GM23338 (cell line): ENCODE data around the gene ARMH4. TPM values are rescaled to one million over a fixed set of nuclear protein-coding genes. Genes with fewer than 3 reads are reported as not detected.

Source experiments
- ATAC-seq: fragments of 200-7000 bp; cut with Tn5 transposase; 3 replicates; pipeline ENCODE4 v1.9.1; 2020
- DNase-seq: peaks from one replicate; pipeline ENCODE4 v3.0.0-alpha.2; 2015; ENCODE audit warnings: low spot score
- H2AFZ ChIP-seq: fragments of 200-600 bp; sonication (generic); 2 replicates; pipeline ENCODE4 v1.8.0; 2016; ENCODE audit warnings: antibody characterized with exemption, mild to moderate bottlenecking, moderate library complexity
- H3F3A ChIP-seq: fragments of 200-600 bp; sonication (generic); replicated peaks from 2 replicates; pipeline ENCODE4 v1.8.0; 2017; ENCODE audit warnings: antibody characterized with exemption, mixed run types, low read depth
- H3K27ac ChIP-seq: fragments of 200-600 bp; sonication (generic); 2 replicates; pipeline ENCODE4 v1.6.1; 2016; ENCODE audit warnings: low read depth
- H3K27me3 ChIP-seq: fragments of 200-600 bp; sonication (generic); 2 replicates; pipeline ENCODE4 v1.8.0; 2016; ENCODE audit warnings: mild to moderate bottlenecking, mixed run types, moderate library complexity; ENCODE audit not compliant: insufficient read depth
- H3K36me3 ChIP-seq: fragments of 200-600 bp; sonication (generic); 2 replicates; pipeline ENCODE4 v1.8.0; 2016; ENCODE audit warnings: mild to moderate bottlenecking; ENCODE audit not compliant: insufficient read depth
- H3K4me1 ChIP-seq: fragments of 200-600 bp; sonication (generic); 2 replicates; pipeline ENCODE4 v1.8.0; 2016; ENCODE audit warnings: mild to moderate bottlenecking, moderate library complexity; ENCODE audit not compliant: insufficient read depth
- H3K4me2 ChIP-seq: fragments of 200-600 bp; sonication (generic); 2 replicates; pipeline ENCODE4 v1.7.1; 2017; ENCODE audit warnings: mixed run types
- H3K4me3 ChIP-seq: fragments of 200-600 bp; sonication (generic); 2 replicates; pipeline ENCODE4 v1.6.1; 2016; ENCODE audit warnings: mixed run types
- H3K79me2 ChIP-seq: fragments of 200-600 bp; sonication (generic); replicated peaks from 2 replicates; pipeline ENCODE4 v1.8.0; 2017; ENCODE audit warnings: mild to moderate bottlenecking; ENCODE audit not compliant: insufficient read depth
- H3K9me2 ChIP-seq: fragments of 200-600 bp; sonication (generic); 2 replicates; pipeline ENCODE4 v1.8.0; 2017; ENCODE audit not compliant: insufficient read depth
- H4K20me1 ChIP-seq: fragments of 200-600 bp; sonication (generic); replicated peaks from 2 replicates; pipeline ENCODE4 v1.8.0; 2017; ENCODE audit warnings: mild to moderate bottlenecking; ENCODE audit not compliant: insufficient read depth
- H3K27ac Mint-ChIP-seq: 2 replicates; pipeline ENCODE4 v1.8.0; 2020; ENCODE audit warnings: inconsistent platforms, mild to moderate bottlenecking, moderate library complexity, mixed read lengths
- H3K27me3 Mint-ChIP-seq: 3 replicates; pipeline ENCODE4 v1.8.0; 2022; ENCODE audit warnings: low read depth, mild to moderate bottlenecking, moderate library complexity, mixed read lengths, inconsistent platforms; ENCODE audit not compliant: insufficient read depth, poor library complexity
- H3K36me3 Mint-ChIP-seq: 3 replicates; pipeline ENCODE4 v1.8.0; 2021; ENCODE audit warnings: low read depth, mild to moderate bottlenecking, inconsistent platforms, moderate library complexity, mixed read lengths
- H3K4me1 Mint-ChIP-seq: 3 replicates; pipeline ENCODE4 v1.8.0; 2020; ENCODE audit warnings: mild to moderate bottlenecking, inconsistent platforms, mixed read lengths
- H3K4me3 Mint-ChIP-seq: 3 replicates; pipeline ENCODE4 v1.8.0; 2021; ENCODE audit warnings: moderate library complexity, mild to moderate bottlenecking, inconsistent platforms, mixed read lengths
- H3K9me3 Mint-ChIP-seq: 3 replicates; pipeline ENCODE4 v1.8.0; 2020; ENCODE audit warnings: moderate library complexity, mild to moderate bottlenecking, inconsistent platforms, mixed read lengths
- EZH2 ChIP-seq: fragments of 200-600 bp; sonication (generic); IDR thresholded peaks from one replicate; pipeline ENCODE4 v1.8.0; 2017; ENCODE audit warnings: antibody characterized with exemption, mild to moderate bottlenecking, low read depth; ENCODE audit not compliant: unreplicated experiment
- JUNB ChIP-seq: IDR thresholded peaks from one replicate; pipeline ENCODE4 v1.6.1; 2016; ENCODE audit warnings: antibody characterized with exemption; ENCODE audit not compliant: unreplicated experiment
- NANOG ChIP-seq: IDR thresholded peaks from 2 replicates; pipeline ENCODE4 v1.6.1; 2016; ENCODE audit warnings: antibody characterized with exemption, borderline replicate concordance
- POLR2AphosphoS5 ChIP-seq: IDR thresholded peaks from 2 replicates; pipeline ENCODE4 v1.6.1; 2016; ENCODE audit warnings: antibody characterized with exemption, low read depth
- ZNF114 ChIP-seq: fragments of 250-450 bp; sonication (Bioruptor Pico); IDR thresholded peaks from 2 replicates; pipeline ENCODE4 v1.5.0; 2020; ENCODE audit warnings: mild to moderate bottlenecking, moderate library complexity
- ZNF331 ChIP-seq: fragments of 250-450 bp; sonication (Bioruptor Pico); IDR thresholded peaks from 2 replicates; pipeline ENCODE4 v1.5.0; 2020; ENCODE audit warnings: low read depth, mild to moderate bottlenecking, moderate library complexity
- polyA plus RNA-seq: library from polyadenylated mRNA; unstranded; fragments of >200 nt; fragmentation: Nextera tagmentation; extraction: Ambion mirVana; gene quantifications from 2 replicates; pipeline ENCODE4 v1.2.1, GENCODE V29; 2016
- total RNA-seq: library from RNA; depleted of rRNA; stranded (reverse); fragments of >200 nt; shearing (Covaris generic); gene quantifications from 2 replicates; pipeline ENCODE4 v1.2.3, GENCODE V29; 2014
- TF ChIP-seq, protein P1 (sequence below): fragments of 250-450 bp; sonication (Bioruptor Pico); IDR thresholded peaks from 2 replicates; pipeline ENCODE4 v1.5.0; 2020; ENCODE audit warnings: mild to moderate bottlenecking, moderate library complexity
- TF ChIP-seq, protein P2 (sequence below): IDR thresholded peaks from one replicate; pipeline ENCODE4 v1.6.1; 2018; ENCODE audit warnings: antibody characterized with exemption; ENCODE audit not compliant: unreplicated experiment

The ARMH4 gene
- total and polyA plus RNA-seq, 2 experiments from 2014 or later: 15.5 to 20.2 TPM

DNA sequence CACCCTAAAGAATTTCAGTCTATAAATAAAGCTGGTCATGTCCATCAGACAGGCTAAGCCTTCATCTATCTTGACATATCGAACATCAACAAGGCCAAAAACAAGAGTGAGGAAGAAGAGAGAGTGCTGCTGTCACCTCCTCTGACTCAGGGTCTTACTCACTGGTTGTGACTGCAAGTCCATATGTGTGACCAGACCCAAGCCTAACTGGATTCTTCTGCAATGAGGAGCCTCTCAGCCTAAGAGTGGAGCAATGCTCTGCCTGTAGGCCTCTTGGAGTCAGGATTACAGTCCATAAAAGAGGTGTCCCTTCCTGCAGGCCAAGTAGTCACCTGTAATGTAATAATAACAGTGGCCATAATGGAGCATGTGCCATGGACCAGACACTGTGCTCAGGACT, 165.0 kb downstream of the ARMH4 start (continued):
- TF ChIP-seq, protein P1, sequence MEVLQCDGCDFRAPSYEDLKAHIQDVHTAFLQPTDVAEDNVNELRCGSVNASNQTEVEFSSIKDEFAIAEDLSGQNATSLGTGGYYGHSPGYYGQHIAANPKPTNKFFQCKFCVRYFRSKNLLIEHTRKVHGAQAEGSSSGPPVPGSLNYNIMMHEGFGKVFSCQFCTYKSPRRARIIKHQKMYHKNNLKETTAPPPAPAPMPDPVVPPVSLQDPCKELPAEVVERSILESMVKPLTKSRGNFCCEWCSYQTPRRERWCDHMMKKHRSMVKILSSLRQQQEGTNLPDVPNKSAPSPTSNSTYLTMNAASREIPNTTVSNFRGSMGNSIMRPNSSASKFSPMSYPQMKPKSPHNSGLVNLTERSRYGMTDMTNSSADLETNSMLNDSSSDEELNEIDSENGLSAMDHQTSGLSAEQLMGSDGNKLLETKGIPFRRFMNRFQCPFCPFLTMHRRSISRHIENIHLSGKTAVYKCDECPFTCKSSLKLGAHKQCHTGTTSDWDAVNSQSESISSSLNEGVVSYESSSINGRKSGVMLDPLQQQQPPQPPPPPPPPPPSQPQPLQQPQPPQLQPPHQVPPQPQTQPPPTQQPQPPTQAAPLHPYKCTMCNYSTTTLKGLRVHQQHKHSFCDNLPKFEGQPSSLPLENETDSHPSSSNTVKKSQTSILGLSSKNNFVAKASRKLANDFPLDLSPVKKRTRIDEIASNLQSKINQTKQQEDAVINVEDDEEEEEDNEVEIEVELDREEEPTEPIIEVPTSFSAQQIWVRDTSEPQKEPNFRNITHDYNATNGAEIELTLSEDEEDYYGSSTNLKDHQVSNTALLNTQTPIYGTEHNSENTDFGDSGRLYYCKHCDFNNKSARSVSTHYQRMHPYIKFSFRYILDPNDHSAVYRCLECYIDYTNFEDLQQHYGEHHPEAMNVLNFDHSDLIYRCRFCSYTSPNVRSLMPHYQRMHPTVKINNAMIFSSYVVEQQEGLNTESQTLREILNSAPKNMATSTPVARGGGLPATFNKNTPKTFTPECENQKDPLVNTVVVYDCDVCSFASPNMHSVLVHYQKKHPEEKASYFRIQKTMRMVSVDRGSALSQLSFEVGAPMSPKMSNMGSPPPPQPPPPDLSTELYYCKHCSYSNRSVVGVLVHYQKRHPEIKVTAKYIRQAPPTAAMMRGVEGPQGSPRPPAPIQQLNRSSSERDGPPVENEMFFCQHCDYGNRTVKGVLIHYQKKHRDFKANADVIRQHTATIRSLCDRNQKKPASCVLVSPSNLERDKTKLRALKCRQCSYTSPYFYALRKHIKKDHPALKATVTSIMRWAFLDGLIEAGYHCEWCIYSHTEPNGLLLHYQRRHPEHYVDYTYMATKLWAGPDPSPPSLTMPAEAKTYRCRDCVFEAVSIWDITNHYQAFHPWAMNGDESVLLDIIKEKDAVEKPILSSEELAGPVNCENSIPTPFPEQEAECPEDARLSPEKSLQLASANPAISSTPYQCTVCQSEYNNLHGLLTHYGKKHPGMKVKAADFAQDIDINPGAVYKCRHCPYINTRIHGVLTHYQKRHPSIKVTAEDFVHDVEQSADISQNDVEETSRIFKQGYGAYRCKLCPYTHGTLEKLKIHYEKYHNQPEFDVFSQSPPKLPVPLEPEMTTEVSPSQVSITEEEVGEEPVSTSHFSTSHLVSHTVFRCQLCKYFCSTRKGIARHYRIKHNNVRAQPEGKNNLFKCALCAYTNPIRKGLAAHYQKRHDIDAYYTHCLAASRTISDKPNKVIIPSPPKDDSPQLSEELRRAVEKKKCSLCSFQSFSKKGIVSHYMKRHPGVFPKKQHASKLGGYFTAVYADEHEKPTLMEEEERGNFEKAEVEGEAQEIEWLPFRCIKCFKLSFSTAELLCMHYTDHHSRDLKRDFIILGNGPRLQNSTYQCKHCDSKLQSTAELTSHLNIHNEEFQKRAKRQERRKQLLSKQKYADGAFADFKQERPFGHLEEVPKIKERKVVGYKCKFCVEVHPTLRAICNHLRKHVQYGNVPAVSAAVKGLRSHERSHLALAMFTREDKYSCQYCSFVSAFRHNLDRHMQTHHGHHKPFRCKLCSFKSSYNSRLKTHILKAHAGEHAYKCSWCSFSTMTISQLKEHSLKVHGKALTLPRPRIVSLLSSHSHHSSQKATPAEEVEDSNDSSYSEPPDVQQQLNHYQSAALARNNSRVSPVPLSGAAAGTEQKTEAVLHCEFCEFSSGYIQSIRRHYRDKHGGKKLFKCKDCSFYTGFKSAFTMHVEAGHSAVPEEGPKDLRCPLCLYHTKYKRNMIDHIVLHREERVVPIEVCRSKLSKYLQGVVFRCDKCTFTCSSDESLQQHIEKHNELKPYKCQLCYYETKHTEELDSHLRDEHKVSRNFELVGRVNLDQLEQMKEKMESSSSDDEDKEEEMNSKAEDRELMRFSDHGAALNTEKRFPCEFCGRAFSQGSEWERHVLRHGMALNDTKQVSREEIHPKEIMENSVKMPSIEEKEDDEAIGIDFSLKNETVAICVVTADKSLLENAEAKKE (CRISPR knock-in tag): no peak

DNA sequence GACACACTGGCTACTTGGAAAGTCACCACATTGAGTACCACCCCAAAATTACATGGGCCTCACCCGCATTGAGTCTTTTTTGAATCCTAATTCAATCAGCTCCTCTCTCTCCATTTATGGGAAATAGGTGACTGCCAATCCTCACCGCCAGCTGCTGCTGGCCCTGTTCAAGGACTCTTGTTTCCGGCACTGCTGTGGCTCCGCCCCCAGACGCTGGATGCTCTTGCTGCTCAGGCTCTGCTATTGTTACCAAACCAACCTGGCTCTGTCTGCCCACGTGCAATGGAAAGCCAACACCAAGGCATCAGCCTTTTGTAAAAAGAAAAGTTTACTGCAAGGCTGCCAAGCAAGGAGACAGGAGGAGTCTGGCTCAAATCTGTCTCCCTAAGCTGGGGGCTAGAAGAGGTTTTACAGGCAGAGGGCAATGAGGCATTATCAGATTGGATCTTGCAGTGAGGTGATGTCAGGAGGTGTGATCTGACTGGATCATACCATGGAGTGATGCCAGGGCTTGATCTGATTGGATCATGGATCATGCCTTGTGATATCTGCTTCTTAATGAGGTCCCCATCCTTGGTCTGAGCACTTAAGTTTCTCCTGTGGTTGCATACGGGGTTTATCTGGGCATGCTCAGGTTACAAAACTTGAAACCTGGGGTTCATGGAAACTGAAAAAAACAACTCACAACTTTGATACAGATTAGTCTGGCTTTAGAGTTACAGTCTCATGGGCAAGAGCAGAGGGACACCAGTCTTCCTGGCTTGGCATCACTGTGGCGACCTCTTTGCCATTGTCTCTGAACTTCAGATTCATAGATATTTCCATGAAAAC, 169.0 kb downstream of the ARMH4 start:
- no peak for DNase-seq
- Mint-ChIP-seq H3K27ac (no peak overlapping the region), H3K4me1 (peaks cover 4% of the 10 kb centered on the region), H3K4me3 (no peak overlapping the region), H3K36me3 (no peaks in the 10 kb centered on the region), H3K9me3 (no peaks in the 10 kb centered on the region; the same call in 2 of the 3 replicates), H3K27me3 (peaks cover 1% of the 10 kb centered on the region)
- no peaks in the 10 kb centered on the region for H3K4me1 ChIP-seq
- no peak overlapping the region for H3K4me3 ChIP-seq
- ATAC-seq: peak; percentile 57
- H3F3A ChIP-seq: no peaks in the 10 kb centered on the region
- 0 out of 2 replicates have a peak, but pooled peaks cover 6% of the 10 kb centered on the region for H3K9me2 ChIP-seq
- peak overlapping the region; percentile 89 for H2AFZ ChIP-seq
- no peaks in the 10 kb centered on the region for H3K79me2 ChIP-seq
- no peak overlapping the region for H3K27ac ChIP-seq
- no peaks in the 10 kb centered on the region for H4K20me1 ChIP-seq
- no peaks in the 10 kb centered on the region for H3K27me3 ChIP-seq
- no peaks in the 10 kb centered on the region for H3K36me3 ChIP-seq
- no peak overlapping the region for H3K4me2 ChIP-seq
- TF ChIP-seq POLR2AphosphoS5 (no peak), ZNF331 (CRISPR knock-in tag) (no peak), NANOG (no peak), JUNB (no peak), EZH2 (no peak), ZNF114 (CRISPR knock-in tag) (no peak)
- TF ChIP-seq, protein P2, sequence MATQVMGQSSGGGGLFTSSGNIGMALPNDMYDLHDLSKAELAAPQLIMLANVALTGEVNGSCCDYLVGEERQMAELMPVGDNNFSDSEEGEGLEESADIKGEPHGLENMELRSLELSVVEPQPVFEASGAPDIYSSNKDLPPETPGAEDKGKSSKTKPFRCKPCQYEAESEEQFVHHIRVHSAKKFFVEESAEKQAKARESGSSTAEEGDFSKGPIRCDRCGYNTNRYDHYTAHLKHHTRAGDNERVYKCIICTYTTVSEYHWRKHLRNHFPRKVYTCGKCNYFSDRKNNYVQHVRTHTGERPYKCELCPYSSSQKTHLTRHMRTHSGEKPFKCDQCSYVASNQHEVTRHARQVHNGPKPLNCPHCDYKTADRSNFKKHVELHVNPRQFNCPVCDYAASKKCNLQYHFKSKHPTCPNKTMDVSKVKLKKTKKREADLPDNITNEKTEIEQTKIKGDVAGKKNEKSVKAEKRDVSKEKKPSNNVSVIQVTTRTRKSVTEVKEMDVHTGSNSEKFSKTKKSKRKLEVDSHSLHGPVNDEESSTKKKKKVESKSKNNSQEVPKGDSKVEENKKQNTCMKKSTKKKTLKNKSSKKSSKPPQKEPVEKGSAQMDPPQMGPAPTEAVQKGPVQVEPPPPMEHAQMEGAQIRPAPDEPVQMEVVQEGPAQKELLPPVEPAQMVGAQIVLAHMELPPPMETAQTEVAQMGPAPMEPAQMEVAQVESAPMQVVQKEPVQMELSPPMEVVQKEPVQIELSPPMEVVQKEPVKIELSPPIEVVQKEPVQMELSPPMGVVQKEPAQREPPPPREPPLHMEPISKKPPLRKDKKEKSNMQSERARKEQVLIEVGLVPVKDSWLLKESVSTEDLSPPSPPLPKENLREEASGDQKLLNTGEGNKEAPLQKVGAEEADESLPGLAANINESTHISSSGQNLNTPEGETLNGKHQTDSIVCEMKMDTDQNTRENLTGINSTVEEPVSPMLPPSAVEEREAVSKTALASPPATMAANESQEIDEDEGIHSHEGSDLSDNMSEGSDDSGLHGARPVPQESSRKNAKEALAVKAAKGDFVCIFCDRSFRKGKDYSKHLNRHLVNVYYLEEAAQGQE: no peak
